Measurements from ENCODE around the gene BRIP1.
"Not testable (repeated sequence)": the region's sequence is repeated elsewhere in the genome, so short reads cannot be mapped to it uniquely, and the experiment has no call there.

The BRIP1 gene

GRCh38 chr17:61862105-61862574 lies 1.2 kb downstream of the BRIP1 start:
- no peak for DNase-seq

GRCh38 chr17:61860397-61860796 lies 2.9 kb downstream of the BRIP1 start:
- not testable (repeated sequence) for DNase-seq

GRCh38 chr17:61856035-61856434 lies 7.3 kb downstream of the BRIP1 start:
- DNase-seq, result no peak

- DNase-seq, result no peak
These were observed 10.5 kb downstream of the BRIP1 start for GRCh38 chr17:61852857-61853256.

- no peak for DNase-seq
These were observed 13.7 kb downstream of the BRIP1 start for GRCh38 chr17:61849674-61850073.

GRCh38 chr17:61848896-61849295 lies 14.4 kb downstream of the BRIP1 start:
- DNase-seq, result no peak

GRCh38 chr17:61848247-61848646 lies 15.1 kb downstream of the BRIP1 start:
- DNase-seq, result no peak

- no peak for DNase-seq
These were observed 15.7 kb downstream of the BRIP1 start for GRCh38 chr17:61847659-61848058.

GRCh38 chr17:61846761-61847375 lies 16.5 kb downstream of the BRIP1 start:
- no peak for DNase-seq

GRCh38 chr17:61846088-61846487 lies 17.2 kb downstream of the BRIP1 start:
- DNase-seq, result no peak

GRCh38 chr17:61843435-61843834 lies 19.9 kb downstream of the BRIP1 start:
- no peak for DNase-seq

GRCh38 chr17:61842899-61843298 lies 20.4 kb downstream of the BRIP1 start:
- no peak for DNase-seq

- DNase-seq, result no peak
These were observed 24.0 kb downstream of the BRIP1 start for GRCh38 chr17:61839300-61839786.

GRCh38 chr17:61837175-61838051 lies 25.9 kb downstream of the BRIP1 start:
- DNase-seq, result peak in 4 of 5 experiments; percentile 12 to 62 (median 28)

- DNase-seq, result no peak
These were observed 26.8 kb downstream of the BRIP1 start for GRCh38 chr17:61836266-61837174.

GRCh38 chr17:61835606-61836005 lies 27.7 kb downstream of the BRIP1 start:
- DNase-seq, result no peak

GRCh38 chr17:61834610-61835009 lies 28.7 kb downstream of the BRIP1 start:
- DNase-seq, result no peak

GRCh38 chr17:61833536-61834193 lies 29.7 kb downstream of the BRIP1 start:
- DNase-seq, result no peak

GRCh38 chr17:61832463-61832862 lies 30.9 kb downstream of the BRIP1 start:
- no peak for DNase-seq

- no peak for DNase-seq
These were observed 32.2 kb downstream of the BRIP1 start for GRCh38 chr17:61831099-61831498.

GRCh38 chr17:61828694-61829093 lies 34.6 kb downstream of the BRIP1 start:
- no peak for DNase-seq

Measured in T-helper 2 cell (primary cell).